Kidney capillary endothelial cell (primary cell): ENCODE results near the gene SEC14L1.
A peak's percentile ranks its signal among the peaks of the same experiment; 100 is the strongest.

Experiments
- DNase-seq: peaks from one replicate; pipeline ENCODE4 v3.0.0-alpha.2; 2018; ENCODE audit warnings: low spot score

Gene SEC14L1

GRCh38 chr17:77193653-77194052 is 52.9 kb downstream of the SEC14L1 start:
- no peak for DNase-seq

- no peak for DNase-seq
Observed at GRCh38 chr17:77194179-77194578, 53.4 kb downstream of the SEC14L1 start.

- no peak for DNase-seq
Observed at GRCh38 chr17:77196251-77196650, 55.5 kb downstream of the SEC14L1 start.

GRCh38 chr17:77197115-77197514 is 56.3 kb downstream of the SEC14L1 start:
- DNase-seq, result no peak

- peak; percentile 87 for DNase-seq
Observed at GRCh38 chr17:77200711-77201110, 59.9 kb downstream of the SEC14L1 start.

GRCh38 chr17:77203436-77203835 is 62.7 kb downstream of the SEC14L1 start:
- DNase-seq, result no peak

- no peak for DNase-seq
Observed at GRCh38 chr17:77203846-77204245, 63.1 kb downstream of the SEC14L1 start.

- no peak for DNase-seq
Observed at GRCh38 chr17:77204536-77204935, 63.8 kb downstream of the SEC14L1 start.

- DNase-seq, result no peak
Observed at GRCh38 chr17:77205396-77206125, 64.8 kb downstream of the SEC14L1 start.

GRCh38 chr17:77206158-77206956 is 65.6 kb downstream of the SEC14L1 start:
- peak; percentile 91 for DNase-seq

GRCh38 chr17:77207689-77208216 is 67.0 kb downstream of the SEC14L1 start:
- DNase-seq, result no peak

- DNase-seq, result no peak
Observed at GRCh38 chr17:77208217-77208808, 67.5 kb downstream of the SEC14L1 start.

- no peak for DNase-seq
Observed at GRCh38 chr17:77208856-77209255, 68.1 kb downstream of the SEC14L1 start.

- DNase-seq, result no peak
Observed at GRCh38 chr17:77209330-77209748, 68.6 kb downstream of the SEC14L1 start.

- DNase-seq, result no peak
Observed at GRCh38 chr17:77210331-77210730, 69.6 kb downstream of the SEC14L1 start.

- no peak for DNase-seq
Observed at GRCh38 chr17:77210946-77211541, 70.3 kb downstream of the SEC14L1 start.

GRCh38 chr17:77211681-77212080 is 70.9 kb downstream of the SEC14L1 start:
- DNase-seq, result no peak

GRCh38 chr17:77212081-77212832 is 71.5 kb downstream of the SEC14L1 start:
- no peak for DNase-seq

- DNase-seq, result no peak
Observed at GRCh38 chr17:77212833-77213777, 72.3 kb downstream of the SEC14L1 start.

- no peak for DNase-seq
Observed at GRCh38 chr17:77213778-77214132, 73.0 kb downstream of the SEC14L1 start.

GRCh38 chr17:77214328-77214727 is 73.6 kb downstream of the SEC14L1 start:
- DNase-seq, result no peak
